Kidney epithelial cell (primary cell): ENCODE results near the gene CTAGE8. TPM values are rescaled to one million over a fixed set of nuclear protein-coding genes. Genes with fewer than 3 reads are reported as not detected.
"Not testable (repeated sequence)": the region's sequence is repeated elsewhere in the genome, so short reads cannot be mapped to it uniquely, and the experiment has no call there.

Experiments used
- DNase-seq: peaks from one replicate; pipeline ENCODE4 v3.0.0-alpha.2; 2010; ENCODE audit warnings: low read depth
- H3K27me3 ChIP-seq: 2 replicates; pipeline ENCODE4 v1.6.0; 2011; ENCODE audit warnings: low read length; ENCODE audit not compliant: control insufficient read depth, insufficient read depth
- H3K36me3 ChIP-seq: 2 replicates; pipeline ENCODE4 v1.5.1; 2011; ENCODE audit warnings: low read length; ENCODE audit not compliant: control insufficient read depth, insufficient read depth
- H3K4me3 ChIP-seq: 2 replicates; pipeline ENCODE4 v1.5.1; 2011; ENCODE audit warnings: low read depth, mild to moderate bottlenecking, control low read depth, low read length
- CTCF ChIP-seq: IDR thresholded peaks from 2 replicates; pipeline ENCODE4 v1.5.1; 2011; ENCODE audit warnings: mild to moderate bottlenecking, moderate library complexity, low read length, control low read depth, inconsistent platforms; ENCODE audit not compliant: insufficient read depth, poor library complexity, severe bottlenecking
- total RNA-seq: library from RNA; depleted of rRNA; stranded (reverse); fragments of >200 nt; gene quantifications from 2 replicates; pipeline ENCODE4 v1.2.3, GENCODE V29; 2015

Gene CTAGE8
- total RNA-seq, 1 donor from 2014 or later, result 1.9 TPM

GRCh38 chr7:144282490-144282889 lies 13.4 kb upstream of the CTAGE8 start:
- not testable (repeated sequence) for DNase-seq, H3K4me3 ChIP-seq, H3K27me3 ChIP-seq, H3K36me3 ChIP-seq

- H3K36me3 ChIP-seq, H3K4me3 ChIP-seq, H3K27me3 ChIP-seq, DNase-seq: not testable (repeated sequence)
Measured at GRCh38 chr7:144281981-144282380, 12.9 kb upstream of the CTAGE8 start.

- not testable (repeated sequence) for H3K4me3 ChIP-seq, DNase-seq, H3K27me3 ChIP-seq, H3K36me3 ChIP-seq
Measured at GRCh38 chr7:144280010-144280409, 10.9 kb upstream of the CTAGE8 start.

GRCh38 chr7:144275281-144275680 lies 6.2 kb upstream of the CTAGE8 start:
- not testable (repeated sequence) for H3K4me3 ChIP-seq, H3K36me3 ChIP-seq, DNase-seq, H3K27me3 ChIP-seq

- not testable (repeated sequence) for H3K4me3 ChIP-seq, H3K36me3 ChIP-seq, H3K27me3 ChIP-seq, DNase-seq
Measured at GRCh38 chr7:144264692-144265091, 4.4 kb downstream of the CTAGE8 start, which contains the start of gene OR2A7. TSS of gene OR2A7 (minus strand) at chr7:144264792. CDS start at chr7:144259628, 5,164 bp downstream.

GRCh38 chr7:144262128-144262527 lies 7.0 kb downstream of the CTAGE8 start:
- not testable (repeated sequence) for H3K36me3 ChIP-seq, DNase-seq, H3K4me3 ChIP-seq, H3K27me3 ChIP-seq

- H3K4me3 ChIP-seq, H3K27me3 ChIP-seq, H3K36me3 ChIP-seq, DNase-seq: not testable (repeated sequence)
Measured at GRCh38 chr7:144259067-144259466, 10.0 kb downstream of the CTAGE8 start.

GRCh38 chr7:144256112-144256511 lies 13.0 kb downstream of the CTAGE8 start:
- Histone ChIP-seq H3K36me3 (no peaks in the 10 kb centered on the region), H3K27me3 (no peaks in the 10 kb centered on the region), H3K4me3 (no peak overlapping the region)
- no peak for TF ChIP-seq CTCF
- no peak for DNase-seq

GRCh38 chr7:144255471-144255897 lies 13.6 kb downstream of the CTAGE8 start:
- no peaks in the 10 kb centered on the region for H3K36me3 ChIP-seq
- H3K4me3 ChIP-seq, result no peak overlapping the region
- TF ChIP-seq CTCF, result no peak
- no peaks in the 10 kb centered on the region for H3K27me3 ChIP-seq
- no peak for DNase-seq

GRCh38 chr7:144252307-144252706 lies 16.8 kb downstream of the CTAGE8 start:
- H3K4me3 ChIP-seq, H3K36me3 ChIP-seq, DNase-seq, H3K27me3 ChIP-seq: not testable (repeated sequence)

GRCh38 chr7:144247674-144248330 lies 21.3 kb downstream of the CTAGE8 start:
- not testable (repeated sequence) for H3K27me3 ChIP-seq, H3K4me3 ChIP-seq, DNase-seq, H3K36me3 ChIP-seq

GRCh38 chr7:144246967-144247366 lies 22.1 kb downstream of the CTAGE8 start:
- DNase-seq, H3K27me3 ChIP-seq, H3K4me3 ChIP-seq, H3K36me3 ChIP-seq: not testable (repeated sequence)

- not testable (repeated sequence) for H3K36me3 ChIP-seq, DNase-seq, H3K27me3 ChIP-seq, H3K4me3 ChIP-seq
Measured at GRCh38 chr7:144245372-144245771, 23.7 kb downstream of the CTAGE8 start.
